NCI-H748 (cell line): ENCODE data around the gene PRR5L.
A peak's percentile ranks its signal among the peaks of the same experiment; 100 is the strongest.

Experiments used
- DNase-seq: peaks from one replicate; lab custom pipeline; 2025; ENCODE audit not compliant: unreplicated experiment; lab: John Stamatoyannopoulos, UW

Gene PRR5L

DNA sequence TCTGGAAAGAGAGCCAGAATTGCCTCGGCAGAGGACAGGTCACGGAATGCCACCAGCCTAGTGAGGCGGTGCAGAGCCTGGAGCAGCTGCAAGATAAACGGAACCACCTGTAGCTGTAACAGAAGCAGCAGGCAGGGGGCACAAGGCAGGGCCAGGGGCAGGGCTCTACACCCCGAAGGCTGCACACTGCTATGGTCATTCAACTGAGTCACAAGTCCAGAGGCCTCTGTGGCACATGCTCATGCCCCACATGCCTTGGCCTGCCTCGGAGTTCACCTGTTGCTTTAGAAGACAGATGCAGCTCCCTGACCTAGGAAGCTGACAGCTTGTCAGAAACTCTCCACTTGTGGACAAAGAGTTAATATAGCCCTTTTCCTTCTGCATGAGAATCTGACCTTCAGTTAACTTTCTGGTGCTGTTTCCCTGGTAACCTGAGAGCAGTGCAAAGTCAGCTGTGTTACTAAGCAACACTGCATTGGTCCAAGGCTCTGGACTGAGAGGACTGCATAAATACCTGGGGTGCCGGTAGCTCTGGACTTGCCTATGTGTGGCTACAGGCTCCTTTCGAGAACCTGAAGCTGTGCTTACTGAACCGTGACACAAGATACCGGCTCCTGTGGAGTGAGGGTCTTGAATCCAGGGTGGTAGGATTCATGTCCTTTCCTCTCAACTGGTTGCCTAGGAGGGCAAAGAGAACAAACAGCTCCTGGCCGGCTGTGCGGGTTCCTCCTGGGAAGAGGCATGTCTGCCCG lies 17.4 kb upstream of the PRR5L start:
- DNase-seq, result no peak

DNA sequence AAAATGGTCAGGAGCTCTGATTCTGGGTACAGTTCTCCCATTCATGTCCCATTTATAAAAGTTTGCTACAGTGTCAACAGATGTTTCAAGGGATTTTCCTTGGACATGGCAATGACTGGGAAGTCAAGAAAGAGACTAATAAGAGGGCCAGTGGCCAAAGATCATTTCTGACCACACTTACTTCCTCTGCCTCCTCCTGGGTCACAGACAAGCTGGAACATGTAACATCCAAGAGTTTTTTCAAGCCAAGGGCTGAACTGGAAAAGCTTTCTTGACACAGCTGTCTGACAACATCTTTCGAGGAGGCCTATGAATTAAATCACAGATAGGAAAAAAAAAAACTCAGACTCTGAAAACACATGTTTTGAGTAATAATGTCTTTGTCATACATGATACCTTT lies 15.6 kb upstream of the PRR5L start:
- DNase-seq, result no peak

- DNase-seq, result no peak
Observed at GRCh38 chr11:36281850-36282249, 14.2 kb upstream of the PRR5L start.

DNA sequence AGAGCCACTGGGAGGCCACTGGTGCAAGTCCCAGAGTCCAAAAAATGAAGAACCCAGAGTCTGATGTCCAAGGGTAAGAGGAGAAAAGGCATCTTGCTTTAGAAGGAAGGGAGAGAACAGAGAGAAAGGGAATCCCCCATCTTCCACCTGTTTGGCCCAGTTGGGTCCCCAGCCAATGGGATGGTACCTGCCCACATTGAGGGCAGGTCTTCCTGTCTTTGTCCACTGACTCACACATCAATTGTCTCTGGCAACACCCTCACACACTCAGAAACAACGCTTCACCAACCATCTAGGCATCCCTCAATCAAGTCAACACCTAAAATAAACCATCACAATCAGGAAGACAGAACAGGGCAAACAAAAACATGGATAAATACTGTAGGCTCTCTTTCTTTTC lies 13.2 kb upstream of the PRR5L start:
- DNase-seq, result no peak

GRCh38 chr11:36288442-36289225 lies 7.5 kb upstream of the PRR5L start:
- DNase-seq, result peak; percentile 35

DNA sequence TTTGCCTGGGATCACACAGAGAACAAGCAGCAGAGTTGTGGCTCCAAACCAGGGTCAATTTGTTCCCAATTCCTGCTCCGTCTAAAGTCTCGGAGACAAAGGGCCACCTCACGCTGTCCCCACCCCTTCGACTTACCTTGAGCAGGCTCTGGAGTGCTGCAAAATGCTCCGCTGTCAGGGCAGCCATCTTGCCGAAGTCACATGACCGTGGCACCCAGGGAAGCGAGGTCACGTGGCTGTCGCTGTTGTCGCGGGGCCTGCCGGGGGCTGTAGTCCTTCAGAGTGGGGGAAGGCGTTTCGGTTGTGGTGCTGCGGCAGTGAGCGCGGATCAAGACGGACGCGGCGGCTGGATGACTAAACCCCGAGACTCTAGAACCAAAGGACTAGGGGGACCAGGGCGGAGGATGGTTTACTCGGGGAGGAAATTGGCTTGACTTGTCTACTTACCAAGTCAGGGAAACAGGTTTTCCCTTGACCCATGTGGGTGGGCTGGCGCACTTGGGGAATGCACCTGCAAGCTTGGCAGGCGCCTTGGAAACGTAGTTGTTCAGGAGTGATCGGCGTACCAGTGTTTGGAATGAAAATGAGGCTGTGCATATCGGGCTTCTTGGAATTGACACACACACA lies 6.7 kb upstream of the PRR5L start, which contains the start of gene COMMD9:
TSS of gene COMMD9 (minus strand) at position 199 of the 627 bp plus-strand sequence. CDS start at position 187, 12 bp downstream.
- peak; percentile 97 for DNase-seq

DNA sequence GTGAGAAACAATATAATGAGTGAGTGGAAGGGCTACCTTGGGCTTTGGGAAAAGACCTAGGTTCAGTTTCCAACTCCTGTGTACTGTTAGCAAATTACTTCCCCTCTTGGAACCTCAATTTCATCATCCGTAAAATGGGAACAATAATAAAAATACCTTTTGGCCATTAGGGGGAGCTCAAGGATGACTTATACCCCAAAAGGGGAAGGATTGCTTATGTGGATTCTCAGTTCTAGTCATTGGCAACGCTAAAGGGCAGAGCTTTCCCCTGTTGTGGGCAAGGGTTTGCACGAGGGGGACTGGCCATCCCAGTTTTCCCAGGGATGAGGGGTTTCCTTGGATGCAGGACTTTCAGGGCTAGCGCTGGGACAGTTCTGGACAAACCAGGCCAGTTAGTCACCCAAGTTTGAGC lies 3.8 kb upstream of the PRR5L start:
- peak; percentile 55 for DNase-seq

DNA sequence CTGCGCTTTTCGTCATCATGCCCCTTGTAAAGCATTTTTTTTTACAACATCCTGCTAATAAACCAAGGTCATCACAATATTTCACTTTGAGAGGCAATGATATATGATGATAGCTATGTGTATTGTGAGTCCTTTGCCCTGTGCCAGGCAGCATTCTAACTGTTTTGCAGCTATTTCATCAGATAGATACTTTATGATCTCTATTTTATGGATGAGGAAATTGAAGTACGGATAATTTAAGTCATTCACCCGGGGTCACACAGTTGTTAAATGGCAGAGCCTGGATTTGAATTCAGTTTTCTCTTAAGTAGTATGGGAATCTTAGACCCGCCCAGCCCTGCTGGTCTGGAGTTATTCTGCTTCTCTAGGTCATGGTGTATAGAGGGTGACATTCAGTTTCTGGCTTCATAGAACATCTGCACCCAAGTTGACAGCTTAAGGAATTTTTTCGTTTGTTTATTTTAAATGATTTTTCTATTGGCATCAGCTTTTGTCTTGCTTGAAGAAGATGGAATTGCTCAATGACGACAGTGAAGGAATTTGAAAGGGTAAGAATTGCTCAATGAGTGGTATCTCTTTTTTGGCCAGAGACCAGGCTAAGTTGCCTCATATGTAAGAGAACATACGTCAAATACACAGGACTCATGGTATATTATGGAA lies 926 bp downstream of the PRR5L start:
- no peak for DNase-seq

GRCh38 chr11:36300650-36301049 lies 4.6 kb downstream of the PRR5L start:
- DNase-seq, result peak; percentile 10

- no peak for DNase-seq
Observed at GRCh38 chr11:36304351-36304750, 8.3 kb downstream of the PRR5L start.

DNA sequence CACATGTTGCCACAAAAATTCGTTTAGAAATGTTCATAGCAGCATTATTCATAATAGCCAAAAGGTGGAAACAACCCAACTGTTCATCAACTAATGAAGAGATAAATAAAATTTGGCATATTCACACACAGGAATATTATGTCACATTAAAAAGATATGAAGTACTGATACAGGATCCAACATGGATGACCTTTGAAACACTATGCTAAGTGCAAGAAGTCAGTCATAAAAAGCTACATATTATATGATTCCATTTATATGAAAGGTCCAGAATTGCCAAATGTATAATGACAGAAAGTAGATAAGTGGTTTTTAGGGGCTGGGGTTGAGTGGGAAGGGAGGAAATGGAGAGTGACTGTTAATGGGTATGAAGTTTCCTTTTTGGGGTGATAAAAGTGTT lies 9.0 kb downstream of the PRR5L start:
- no peak for DNase-seq

DNA sequence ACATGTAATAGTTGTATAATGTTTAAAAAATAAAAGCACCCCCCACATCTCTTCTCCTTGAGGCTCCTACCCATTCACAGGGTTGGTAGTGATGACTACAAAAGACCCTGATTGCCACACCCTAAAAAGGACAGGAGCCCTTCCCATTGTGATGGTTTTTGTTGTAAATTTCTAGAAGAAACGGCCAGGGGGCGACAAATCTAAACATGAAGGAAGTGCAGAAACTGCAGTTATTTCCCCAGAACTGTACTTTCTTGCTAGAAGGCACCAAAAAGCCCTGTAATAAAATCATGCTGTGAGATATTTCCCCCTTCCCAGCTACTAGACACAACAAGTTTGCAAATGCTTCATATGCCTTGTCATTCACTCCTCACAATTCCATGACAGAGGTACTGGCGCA lies 10.8 kb downstream of the PRR5L start:
- DNase-seq, result no peak

DNA sequence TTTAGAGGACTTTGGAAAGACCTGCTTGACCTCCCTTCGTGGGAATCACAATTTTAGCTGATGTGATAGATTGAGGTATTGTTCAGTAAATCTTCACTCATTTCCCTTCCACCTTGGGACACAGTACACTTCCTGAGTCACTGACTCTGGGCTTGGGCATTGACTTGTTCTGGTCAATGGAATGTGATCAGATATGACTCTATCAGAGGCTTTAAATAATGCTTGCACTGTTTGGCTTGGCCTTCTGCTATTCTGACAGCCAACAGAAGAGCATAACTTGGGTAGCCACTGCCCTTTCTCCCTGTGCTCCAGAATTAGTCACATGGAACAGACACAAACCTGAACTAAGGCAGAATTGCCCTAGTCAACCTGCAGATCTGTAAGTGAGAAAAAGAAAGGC lies 12.5 kb downstream of the PRR5L start:
- DNase-seq, result no peak

GRCh38 chr11:36309779-36310178 lies 13.7 kb downstream of the PRR5L start:
- no peak for DNase-seq

DNA sequence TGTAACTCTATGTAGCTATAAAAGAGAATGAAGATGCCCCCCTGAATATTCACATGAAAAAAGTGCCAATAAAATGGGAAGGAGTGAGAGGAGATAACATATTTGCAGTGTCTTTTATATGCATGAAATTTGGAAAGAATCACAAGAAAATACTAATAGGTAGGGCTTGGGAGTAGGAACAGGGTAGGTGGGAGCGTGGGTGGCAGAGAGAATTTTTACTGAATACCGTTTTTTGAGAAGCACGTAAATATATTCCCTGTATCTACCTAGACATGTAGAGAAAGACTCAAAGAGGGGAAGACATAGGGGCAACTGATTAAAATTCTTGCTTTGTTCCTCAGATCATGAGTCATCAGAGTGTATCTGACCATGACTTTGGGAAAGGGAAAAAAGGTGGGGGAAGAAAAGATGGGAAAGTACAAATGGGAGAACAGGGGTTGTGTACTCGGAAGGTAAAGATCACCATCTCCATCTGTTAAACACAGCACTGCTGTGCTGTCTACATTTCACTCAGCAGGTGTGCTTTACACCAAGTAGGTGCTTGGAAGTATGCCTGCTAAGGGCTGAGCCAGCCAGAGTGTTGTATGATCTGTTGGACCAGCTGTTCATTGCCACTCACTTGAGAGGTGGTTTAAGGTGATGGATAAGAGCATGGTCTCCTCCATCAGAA lies 16.0 kb downstream of the PRR5L start:
- no peak for DNase-seq

DNA sequence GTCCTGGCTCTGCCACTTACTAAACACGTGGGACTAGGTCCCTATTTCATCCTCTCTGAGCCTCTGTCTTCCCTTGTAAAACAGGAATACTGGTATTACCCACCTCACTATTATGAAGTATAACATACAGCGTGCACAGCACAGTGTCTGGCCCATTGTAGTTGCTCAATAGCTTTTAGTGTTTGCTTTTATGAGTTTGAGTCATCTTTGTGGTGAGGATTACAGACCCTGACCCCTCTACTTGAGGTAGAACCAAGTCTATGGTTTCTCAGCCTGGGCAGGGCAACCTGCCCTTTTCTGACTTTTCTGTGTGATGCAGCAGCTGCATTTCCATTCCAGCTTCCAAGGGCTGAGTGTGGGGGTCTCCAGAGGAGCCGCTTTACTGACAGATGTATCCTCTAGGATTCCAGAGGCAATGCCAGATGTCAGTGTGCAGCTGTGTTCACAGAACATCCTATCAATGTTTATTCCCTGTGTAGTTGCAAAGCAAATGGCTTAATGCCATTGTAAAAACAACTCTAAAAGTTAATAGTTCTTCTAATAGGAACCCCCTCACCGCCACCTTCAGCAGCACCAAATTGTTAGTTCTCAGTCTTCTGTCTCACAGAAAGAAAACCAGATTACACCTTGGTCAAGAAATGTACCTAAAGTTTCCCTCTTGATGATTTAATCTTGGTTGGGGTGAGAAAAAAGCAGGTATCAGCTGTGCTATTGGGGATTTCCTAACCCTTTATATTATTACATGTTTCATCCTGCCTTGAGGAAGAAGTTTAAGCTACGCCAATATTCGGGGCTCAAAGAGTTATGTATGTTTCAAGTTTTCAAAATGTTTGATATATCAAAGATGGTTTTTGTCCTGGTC lies 16.8 kb downstream of the PRR5L start:
- DNase-seq, result no peak

GRCh38 chr11:36313750-36314433 lies 17.8 kb downstream of the PRR5L start:
- DNase-seq, result no peak

- DNase-seq, result no peak
Observed at GRCh38 chr11:36314434-36314767, 18.3 kb downstream of the PRR5L start.

GRCh38 chr11:36316049-36316448 lies 20.0 kb downstream of the PRR5L start:
- DNase-seq, result no peak
